GM18909 (cell line): ENCODE results near the gene ST3GAL3.

Experiments used
- ATAC-seq: cut with Tn5 transposase; IDR thresholded peaks from one replicate; pipeline ENCODE4 v1.9.1; 2021; ENCODE audit warnings: mild to moderate bottlenecking; ENCODE audit not compliant: unreplicated experiment, poor library complexity

ST3GAL3 gene

DNA sequence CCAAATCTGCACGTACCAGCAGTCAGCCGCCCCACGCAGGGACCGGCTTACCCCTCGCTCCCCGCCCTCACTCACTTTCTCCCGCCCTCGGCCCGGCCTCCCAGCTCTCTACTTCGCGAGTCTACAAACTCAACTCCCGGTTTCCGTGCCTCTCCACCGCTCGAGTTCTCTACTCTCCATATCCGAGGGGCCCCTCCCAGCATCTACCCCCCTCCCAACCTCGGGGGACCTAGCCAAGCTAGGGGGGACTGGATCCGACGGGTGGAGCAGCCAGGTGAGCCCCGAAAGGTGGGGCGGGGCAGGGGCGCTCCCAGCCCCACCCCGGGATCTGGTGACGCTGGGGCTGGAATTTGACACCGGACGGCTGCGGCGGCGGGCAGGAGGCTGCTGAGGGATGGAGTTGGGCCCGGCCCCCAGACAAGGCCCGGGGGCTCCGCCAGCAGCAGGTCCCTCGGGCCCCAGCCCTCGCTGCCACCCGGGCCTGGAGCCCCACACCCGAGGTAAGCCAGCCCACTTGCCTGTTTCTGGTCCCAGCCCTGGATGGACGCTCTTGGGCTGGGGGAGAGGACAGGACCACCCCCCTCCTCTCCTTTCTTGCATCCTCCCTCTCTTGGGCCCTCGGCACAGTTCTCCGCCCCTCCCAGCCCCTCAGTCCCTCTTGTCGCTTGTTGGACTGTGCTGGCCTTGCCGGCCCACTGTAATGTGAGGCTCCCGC lies 226.2 kb downstream of the ST3GAL3 start, which contains the start of gene ARTN:
ARTN (plus strand) TSS at position 416 of the 715 bp plus-strand sequence. CDS start 1,856 bp downstream, outside the sequence.
- ATAC-seq, result no peak

DNA sequence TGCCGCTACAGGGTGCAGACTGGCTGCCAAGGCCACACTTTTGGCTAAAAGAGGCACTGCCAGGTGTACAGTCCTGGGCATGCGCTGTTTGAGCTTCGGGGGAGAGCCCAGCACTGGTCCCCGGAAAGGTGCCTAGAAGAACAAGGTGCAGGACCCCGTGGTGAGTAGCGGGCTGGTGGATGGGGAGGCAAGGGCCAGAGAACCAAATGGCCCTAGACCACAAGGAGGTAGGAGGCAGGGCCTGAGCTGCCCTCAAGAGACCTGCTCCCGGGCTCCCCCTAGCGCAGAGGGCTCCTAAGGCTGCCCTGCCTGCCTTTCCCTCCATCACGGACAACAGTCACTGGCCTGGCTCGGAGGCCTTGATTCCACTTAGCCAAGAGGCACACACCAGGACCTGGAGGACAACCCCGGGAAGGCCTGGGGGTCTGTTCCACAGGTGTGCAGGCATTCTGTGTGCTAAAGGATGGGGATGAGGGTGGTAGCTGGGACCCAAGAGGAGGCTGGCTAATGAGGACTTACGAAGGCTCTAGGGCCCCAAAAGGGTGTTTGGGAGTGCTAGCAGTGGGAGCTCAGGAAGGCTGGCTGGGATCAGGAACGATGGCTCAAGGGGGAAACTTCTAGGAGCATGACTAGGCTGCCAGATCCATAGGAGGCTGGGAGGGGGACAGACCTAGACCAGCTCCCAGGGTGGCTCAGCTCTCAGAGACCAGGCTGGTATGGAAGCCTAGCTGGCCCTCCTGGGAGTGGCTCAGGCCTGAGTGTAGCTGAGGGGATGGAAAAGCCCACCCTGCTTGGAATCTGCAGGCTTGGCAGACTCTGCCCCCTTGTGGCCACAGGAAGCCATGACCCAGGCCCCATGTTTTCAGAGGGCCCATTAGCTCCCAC lies 227.0 kb downstream of the ST3GAL3 start:
- ATAC-seq, result no peak

DNA sequence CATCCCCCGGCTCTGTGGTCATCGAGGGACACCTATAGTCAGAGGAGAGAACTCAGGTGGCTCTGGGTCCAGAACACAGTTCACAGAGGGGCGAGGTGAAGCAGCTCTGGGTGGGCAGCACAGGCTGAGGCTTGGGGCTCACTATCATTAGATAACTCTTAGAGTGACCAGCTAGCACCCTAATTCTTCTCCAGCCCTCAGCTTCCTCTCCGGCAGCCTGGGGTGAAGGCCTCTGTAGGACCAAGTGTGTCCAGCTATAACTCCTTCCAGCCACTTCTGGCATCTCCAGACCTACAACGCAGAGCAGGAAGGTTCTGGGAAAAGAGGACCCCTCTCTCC lies 227.6 kb downstream of the ST3GAL3 start:
- ATAC-seq, result no peak

DNA sequence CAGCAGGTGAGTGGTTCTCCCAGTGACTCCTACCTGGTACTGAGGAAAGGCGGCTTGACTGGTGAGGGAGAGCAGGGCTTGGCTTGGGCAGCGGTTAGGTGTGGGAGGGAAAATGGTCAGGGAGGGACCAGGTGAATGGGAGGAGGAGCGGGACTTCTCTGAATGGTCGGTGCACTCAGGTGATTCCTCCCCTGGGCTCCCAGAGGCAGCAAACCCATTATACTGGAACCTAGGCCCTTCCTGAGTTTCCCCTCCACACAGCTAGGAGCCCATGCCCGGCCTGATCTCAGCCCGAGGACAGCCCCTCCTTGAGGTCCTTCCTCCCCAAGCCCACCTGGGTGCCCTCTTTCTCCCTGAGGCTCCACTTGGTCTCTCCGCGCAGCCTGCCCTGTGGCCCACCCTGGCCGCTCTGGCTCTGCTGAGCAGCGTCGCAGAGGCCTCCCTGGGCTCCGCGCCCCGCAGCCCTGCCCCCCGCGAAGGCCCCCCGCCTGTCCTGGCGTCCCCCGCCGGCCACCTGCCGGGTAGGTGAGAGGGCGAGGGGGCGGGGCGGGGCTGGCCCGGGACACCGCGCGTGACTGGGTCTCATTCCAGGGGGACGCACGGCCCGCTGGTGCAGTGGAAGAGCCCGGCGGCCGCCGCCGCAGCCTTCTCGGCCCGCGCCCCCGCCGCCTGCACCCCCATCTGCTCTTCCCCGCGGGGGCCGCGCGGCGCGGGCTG lies 228.5 kb downstream of the ST3GAL3 start:
- no peak for ATAC-seq

DNA sequence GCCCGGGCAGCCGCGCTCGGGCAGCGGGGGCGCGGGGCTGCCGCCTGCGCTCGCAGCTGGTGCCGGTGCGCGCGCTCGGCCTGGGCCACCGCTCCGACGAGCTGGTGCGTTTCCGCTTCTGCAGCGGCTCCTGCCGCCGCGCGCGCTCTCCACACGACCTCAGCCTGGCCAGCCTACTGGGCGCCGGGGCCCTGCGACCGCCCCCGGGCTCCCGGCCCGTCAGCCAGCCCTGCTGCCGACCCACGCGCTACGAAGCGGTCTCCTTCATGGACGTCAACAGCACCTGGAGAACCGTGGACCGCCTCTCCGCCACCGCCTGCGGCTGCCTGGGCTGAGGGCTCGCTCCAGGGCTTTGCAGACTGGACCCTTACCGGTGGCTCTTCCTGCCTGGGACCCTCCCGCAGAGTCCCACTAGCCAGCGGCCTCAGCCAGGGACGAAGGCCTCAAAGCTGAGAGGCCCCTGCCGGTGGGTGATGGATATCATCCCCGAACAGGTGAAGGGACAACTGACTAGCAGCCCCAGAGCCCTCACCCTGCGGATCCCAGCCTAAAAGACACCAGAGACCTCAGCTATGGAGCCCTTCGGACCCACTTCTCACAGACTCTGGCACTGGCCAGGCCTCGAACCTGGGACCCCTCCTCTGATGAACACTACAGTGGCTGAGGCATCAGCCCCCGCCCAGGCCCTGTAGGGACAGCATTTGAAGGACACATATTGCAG lies 229.3 kb downstream of the ST3GAL3 start:
- ATAC-seq, result no peak

DNA sequence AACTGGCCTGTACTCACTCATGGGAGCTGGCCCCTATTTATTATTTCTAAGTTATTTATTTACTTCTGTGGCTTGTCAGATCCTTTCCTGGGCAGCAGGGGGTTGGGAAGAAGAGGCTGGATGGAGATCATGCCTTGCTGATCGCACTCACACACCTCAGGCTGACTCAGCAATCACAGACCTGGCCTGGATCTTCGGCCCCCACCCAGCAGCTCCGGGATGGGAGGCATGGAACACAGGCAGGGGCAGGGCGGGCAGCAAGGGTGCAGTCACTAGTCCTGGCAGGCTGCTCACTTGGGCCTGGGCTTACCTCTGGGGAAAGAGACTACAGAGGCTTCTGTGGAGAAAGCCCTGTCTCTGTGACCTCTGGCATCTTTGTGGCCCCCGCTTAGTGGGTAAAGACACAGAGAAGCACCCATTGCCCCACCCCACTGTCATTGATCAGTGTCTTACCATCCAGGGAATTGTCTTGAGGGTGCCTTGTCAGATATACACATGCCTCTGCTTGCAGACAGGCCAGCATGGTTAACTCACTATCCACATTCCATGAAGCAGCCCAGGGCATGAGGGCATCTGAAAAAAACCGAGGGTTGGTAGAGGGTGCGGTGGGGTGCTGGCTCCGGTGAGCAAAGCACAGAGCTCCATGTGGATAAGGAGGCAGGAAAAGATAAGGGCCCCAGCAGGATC lies 230.0 kb downstream of the ST3GAL3 start:
- ATAC-seq, result no peak

DNA sequence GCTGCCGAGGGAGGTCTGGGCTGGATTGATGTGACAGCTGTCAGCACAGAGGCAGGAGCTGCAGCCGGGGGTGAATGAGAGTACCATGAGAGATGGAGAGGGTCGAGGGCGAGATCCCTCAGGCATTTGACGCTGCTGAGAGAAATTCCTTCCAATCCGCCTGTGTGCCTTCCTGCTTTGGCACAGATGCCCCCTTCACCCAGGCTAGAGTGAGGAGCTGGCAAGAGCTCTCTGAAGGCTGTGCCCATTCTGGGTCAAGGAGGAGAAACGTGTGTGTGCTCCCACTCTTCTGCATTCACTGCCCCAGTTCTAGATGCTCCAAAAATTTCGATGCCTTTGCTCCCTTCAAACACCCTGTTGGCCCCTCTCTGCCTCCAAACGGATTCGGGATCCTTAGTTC lies 231.0 kb downstream of the ST3GAL3 start:
- no peak for ATAC-seq

DNA sequence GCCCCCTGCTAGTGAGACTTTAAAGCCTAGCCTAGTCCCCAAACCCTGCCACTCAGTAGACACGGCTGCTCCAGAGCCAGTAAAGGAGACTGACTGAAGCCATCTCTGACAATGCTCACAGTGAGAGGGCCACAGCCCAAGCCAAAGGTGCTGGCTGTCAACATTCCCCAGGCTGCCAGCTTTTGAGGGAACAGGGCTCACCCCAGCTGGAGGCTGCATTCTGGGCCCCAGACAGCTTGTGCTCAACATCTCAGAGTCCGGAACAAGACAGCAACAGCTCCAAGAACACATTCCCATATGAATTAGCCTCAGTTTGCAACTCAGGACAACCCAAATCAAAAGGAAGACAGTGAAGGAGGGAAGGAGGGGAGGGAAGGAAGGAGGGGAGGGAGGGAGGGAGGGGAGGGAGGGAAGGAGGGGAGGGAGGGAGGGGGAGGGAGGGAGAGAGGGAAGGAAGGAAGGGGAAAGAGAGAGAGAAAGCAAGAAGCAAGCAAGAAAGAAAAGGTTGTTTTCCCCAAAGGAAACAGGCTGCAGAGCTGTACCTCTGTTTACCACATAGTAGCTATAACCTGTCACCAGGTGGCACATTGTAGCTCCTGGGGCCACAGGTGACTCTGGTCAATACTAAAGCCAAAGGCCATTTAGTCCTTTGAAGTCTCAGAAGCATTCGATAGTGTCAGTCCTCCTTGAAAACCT lies 231.7 kb downstream of the ST3GAL3 start:
- ATAC-seq, result no peak

DNA sequence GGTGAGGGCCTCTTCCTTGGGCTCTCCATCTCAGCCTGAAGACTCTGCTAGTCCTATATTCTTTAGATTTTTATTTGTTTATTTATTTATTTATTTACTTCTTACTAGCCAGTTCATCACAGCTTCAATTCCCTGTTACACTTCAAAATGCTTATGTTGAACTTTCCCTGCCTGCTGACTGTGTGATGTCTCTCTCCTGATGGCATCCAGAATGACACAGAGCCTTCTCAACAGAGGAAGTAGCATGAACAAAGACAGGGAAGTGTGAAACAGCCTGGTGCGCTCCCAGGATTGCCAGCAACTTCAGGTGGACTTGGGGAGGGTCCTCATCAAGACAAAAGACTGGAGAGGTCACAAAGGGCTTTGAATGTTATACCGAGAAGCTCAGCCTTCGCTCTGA lies 235.1 kb downstream of the ST3GAL3 start:
- no peak for ATAC-seq

DNA sequence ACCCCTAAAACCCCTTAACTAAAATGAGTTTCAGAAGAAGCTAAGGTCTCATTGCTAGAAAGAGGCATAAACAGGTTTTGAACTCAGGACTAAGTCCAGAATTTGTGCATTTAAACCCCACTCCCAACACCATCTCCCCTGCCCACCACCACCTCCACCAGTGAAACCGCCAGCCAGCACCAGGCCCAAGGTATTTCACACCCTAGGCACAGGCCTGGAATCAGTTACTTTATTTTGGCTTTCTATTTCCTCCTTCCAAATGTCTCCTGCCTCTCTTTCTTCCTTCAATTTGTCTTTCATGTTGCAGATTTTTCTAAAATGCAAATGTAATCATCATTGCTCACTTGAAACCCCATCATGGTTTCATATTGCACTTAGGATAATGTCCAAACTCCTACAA lies 237.5 kb downstream of the ST3GAL3 start:
- ATAC-seq, result no peak

DNA sequence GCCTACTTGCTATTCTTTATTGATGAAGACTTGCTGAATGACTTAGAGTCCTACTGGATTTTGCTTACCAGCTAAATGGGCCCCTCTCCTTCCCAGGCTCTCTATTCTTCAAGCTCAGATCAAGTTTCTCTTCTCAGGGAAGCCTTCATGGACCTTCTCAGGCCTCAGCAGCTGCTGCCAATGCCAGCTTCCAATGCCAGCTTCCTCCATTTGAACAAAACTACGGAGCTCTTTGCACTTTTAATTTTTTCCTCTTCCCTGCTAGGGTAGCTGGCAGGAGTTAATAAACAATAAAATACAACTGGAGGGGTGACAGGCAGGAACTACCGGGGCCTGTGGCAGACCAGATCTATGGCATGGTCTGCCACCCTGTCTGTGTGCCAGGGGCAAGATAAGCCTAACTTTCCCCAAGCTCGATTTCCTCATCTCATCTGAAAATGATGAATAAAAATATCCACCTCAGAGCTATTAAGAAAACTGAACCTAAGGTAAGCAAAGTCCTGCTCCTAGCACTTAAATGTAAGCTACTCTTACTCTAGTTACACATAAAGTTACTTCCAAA lies 238.4 kb downstream of the ST3GAL3 start:
- ATAC-seq, result no peak

DNA sequence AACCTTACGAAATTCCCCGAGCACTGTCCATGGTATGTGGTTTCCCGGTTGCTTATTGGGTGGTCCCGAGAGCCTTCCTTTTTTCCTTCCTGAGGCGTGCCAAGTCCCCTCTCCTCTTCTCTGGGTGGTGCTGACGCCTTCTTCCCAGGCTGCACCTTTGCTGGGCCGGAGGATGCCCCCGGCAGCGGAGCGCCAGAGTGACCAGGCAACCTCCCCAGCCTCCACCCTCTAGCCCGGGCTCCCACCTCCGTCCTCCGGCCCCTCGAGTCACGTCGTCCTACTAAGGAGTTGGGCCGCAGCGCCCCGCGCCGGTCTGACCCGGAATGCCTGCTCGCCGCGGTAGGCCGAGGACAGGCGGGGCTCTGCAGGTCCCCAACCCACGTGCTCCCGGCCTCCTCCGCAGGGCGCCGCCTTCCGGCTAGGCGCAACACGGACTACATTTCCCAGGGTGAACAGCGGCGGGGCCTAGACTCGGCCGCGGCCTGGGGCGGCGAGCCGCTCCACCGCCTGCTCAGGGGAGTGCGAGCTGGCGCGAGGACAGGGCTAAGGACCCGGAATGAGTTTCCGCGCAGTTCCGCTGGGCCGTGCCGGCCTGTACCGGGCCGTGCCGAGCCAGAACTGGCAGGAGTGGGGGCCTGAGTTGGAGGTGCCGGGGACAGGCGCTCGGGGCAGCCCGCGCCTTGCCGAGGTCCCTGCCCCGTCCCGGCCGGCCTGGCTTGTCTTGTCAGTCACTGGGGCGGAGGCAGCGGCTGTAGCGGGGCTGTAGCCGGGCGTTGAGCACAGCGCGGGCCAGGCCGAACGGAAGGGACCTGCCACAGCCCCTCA lies 239.1 kb downstream of the ST3GAL3 start, which contains the start of gene IPO13:
IPO13 (plus strand) TSS at position 715 of the 825 bp plus-strand sequence. CDS start 651 bp downstream, outside the sequence.
- peak; percentile 93 for ATAC-seq

DNA sequence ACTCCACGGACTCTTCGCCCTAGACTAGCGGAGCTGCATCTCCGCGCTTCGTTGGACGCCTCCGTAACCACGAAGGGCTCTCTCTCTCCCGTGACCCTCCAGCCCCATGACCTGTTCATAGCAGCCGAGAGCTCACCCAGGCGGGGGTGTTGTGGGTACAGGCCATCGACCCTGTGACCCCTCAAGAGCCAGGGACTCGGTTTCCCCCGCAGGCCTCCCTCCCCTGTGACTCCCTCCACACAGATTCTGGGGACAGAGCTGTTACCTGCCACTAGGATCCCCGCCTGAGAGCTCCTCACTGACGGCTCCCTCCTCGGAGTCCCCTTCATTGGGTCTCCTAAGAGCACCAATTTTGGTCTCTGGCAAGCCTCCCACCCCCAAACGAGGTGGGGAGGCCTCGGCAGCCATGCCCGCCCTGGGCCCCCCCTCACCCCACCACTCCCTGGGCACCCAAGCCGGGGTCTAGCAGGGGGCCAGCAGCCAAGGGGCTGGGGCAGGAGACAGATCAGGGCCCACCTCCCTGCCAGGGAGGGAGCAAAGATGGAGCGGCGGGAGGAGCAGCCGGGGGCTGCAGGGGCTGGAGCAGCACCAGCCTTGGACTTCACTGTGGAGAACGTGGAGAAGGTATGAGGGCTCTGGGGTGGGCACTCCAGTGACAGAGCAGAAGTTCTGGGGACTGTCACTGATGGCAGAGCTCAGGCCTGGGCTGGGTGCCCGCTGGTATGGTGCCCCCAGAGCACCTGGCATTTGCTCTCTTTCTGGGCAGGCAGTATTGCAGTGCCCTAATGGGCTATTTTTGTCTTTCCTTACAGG lies 239.9 kb downstream of the ST3GAL3 start:
- ATAC-seq, result peak; percentile 18

DNA sequence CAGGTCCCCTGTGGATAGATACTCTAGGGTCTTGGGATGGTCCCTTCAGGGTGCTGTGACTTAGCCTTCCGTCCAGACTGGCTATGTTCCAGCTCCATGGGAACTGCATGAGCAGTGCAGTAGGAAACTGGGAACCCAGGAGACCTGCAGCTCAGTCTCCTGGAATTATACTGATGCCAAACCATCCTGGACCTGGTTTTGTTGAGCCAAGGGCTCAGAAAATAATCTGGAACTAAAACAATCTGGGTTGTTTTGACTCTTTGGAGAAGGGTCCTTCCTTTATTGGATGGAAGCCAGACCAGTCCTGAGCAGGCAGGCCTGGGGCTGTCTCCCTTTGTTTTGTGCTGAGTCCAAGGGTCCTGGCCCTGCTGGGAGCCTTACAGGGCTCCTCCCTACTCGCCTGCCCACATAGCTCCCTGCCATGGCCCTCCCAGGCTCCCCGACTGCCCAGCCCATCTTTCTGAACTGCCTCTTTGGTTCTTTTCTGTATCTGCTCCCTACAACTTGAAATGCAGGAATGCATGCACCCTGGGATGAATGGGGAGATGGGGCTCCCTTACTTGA lies 240.6 kb downstream of the ST3GAL3 start:
- no peak for ATAC-seq

DNA sequence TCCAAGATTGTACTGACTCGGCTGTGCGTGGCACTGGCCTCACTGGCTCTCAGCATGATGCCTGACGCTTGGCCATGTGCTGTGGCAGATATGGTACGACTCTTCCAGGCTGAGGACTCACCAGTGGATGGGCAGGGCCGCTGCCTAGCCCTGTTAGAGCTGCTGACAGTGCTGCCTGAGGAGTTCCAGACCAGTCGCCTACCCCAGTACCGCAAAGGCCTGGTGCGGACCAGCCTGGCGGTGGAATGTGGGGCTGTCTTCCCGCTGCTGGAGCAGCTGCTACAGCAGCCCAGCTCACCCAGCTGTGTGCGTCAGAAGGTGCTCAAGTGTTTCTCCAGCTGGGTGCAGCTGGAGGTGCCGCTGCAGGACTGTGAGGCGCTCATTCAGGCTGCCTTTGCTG lies 242.3 kb downstream of the ST3GAL3 start:
- no peak for ATAC-seq

DNA sequence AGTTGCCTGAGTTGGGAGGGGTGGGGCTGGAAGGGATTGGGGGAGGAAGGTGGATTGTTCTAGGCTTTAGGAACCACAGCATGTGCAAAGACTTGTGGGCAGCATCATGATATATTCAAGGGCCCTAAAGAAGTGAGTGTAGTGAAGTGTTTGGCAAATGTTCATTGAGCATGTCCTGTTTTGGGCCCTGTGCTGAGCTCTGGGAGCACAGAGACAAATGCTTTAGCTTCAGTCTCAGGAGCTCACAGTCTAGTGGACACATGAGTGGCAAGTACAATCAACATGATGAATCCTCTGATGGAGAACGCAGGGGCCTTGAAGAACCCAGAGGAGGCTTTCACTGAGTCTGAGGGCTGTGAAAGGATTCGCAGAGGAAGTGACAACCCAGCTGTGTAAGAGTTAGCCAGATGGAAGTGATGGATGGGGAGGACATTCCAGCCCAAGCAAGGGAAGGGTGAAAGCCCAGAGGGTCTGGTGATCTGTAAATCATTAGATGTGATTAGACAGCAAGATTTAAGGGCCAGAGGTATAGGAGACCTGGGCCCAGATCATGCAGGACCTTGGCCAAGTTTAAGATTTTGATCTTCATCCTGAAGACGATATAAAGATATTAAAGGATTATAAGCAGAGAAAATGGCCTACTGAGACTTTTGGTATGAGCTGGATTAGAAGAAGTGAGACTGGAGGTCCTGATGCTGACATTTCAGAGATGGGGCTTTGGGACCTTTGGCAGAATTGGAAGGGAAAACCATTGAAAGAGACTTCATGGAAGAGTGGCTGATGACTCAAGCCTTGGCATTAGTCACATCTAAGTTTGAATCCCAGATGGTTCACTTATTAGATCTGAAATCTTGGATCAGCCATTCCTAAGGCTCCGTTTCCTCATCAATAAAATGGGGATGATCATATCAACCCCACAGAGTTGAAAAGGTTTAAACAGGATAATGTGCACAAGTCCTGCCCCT lies 244.0 kb downstream of the ST3GAL3 start:
- no peak for ATAC-seq
